Retinal pigment epithelial cell (primary cell): ENCODE data around the gene PIGO.

Experiments
- DNase-seq: peaks from one replicate; pipeline ENCODE4 v3.0.0-alpha.2; 2010; ENCODE audit warnings: low read depth
- H3K4me3 ChIP-seq: 2 replicates; pipeline ENCODE4 v1.5.1; 2011; ENCODE audit warnings: mild to moderate bottlenecking, low read length, control low read depth, moderate library complexity
- CTCF ChIP-seq: conservative IDR thresholded peaks from 2 replicates; pipeline ENCODE4 v1.5.1; 2011; ENCODE audit warnings: low read depth, low read length, control low read depth, inconsistent platforms

Gene PIGO

GRCh38 chr9:35116539-35116897 lies 20.1 kb upstream of the PIGO start:
- peak overlapping the region; percentile 87 for H3K4me3 ChIP-seq
- no peak for TF ChIP-seq CTCF
- DNase-seq = no peak

- TF ChIP-seq CTCF = no peak
- peak within 1 kb of the TSS; percentile 87 for H3K4me3 ChIP-seq
- peak; percentile 88 for DNase-seq
Measured at GRCh38 chr9:35115680-35116538, 19.5 kb upstream of the PIGO start, which contains the start of gene ATOSB. Gene ATOSB, minus strand, starts transcription at chr9:35115862. Its CDS starts 7,588 bp downstream, at chr9:35108274.

DNA sequence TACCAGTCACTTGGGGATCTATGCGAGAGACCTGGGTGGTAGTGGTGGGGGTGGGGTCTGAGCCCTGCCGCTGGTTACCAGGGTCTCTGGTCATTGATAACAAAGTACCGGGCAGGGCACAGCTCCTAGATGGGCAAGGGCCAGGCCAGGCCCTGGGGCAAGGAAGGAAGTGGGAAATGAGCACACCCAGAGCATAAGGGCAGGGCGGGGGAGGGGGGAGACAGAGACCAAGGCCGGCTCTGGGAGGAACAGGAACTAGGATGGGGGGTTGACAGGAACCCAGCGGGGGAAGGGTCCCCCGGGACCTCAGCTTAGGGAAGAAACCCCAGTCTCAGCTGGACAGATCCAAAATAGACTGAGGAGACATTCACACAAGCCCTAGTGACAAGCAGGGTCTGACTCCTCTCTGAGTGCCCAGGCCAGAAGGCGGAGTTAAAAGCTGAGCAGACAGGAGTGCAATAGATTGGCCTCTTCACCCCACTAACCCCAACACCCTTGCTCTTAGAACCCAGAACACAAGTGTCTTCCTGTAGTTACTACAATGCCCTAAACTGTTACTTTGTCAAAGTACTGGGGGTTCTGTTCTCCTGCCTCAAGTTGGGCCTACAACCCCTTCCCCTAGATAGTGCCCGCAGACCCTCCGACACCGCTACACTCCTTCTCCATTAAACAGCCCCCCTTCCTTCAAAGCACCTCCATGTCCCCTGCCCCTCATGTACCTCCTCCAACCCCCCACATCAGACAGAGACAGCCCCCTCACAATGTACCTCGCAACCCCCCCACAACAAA lies 18.6 kb upstream of the PIGO start:
- TF ChIP-seq CTCF = no peak

DNA sequence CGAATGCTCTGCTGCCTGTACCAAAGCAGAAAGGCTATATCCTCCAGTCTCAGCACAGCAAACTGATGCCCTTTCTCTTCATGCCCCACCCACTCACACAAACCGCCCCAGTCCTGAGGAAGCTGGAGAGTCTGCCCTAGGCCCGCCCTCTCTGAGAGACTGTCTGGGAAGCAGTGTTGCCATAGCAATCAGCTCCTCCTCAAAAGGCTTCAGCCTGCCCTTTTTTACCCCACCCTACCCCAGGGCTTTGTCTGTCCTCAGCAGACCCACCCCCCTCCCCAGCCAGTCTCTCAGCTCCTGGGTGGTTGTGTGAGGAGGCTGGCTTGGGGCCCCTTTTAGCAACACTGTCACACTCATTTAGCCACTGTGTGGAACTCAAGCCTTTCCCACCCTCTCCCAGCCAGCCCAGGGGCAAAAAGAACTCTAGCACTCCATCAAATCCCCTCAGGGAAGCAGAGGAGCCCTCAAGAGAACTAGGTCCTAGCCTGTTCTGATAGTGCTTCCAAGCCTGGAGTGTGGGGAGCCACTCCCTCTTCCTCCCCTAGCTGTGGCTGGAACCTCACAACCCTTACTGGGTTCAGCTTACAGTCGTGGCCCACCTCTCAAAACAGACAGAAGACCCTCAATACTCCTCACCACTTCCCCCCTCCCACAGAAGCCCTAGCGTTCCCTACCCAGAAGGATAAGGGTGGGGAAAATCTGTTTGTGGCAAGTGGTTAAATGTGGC lies 17.9 kb upstream of the PIGO start:
- DNase-seq = peak; percentile 82
- TF ChIP-seq CTCF = no peak

More for the DNA sequence above, 18.6 kb upstream of the PIGO start:
- H3K4me3 ChIP-seq = peak overlapping the region; percentile 87
- DNase-seq = no peak

GRCh38 chr9:35112257-35113020 lies 16.0 kb upstream of the PIGO start:
- TF ChIP-seq CTCF = no peak
- peak overlapping the region; percentile 44 for H3K4me3 ChIP-seq
- DNase-seq = peak; percentile 43

More for the DNA sequence above, 17.9 kb upstream of the PIGO start:
- H3K4me3 ChIP-seq = peak overlapping the region; percentile 87

DNA sequence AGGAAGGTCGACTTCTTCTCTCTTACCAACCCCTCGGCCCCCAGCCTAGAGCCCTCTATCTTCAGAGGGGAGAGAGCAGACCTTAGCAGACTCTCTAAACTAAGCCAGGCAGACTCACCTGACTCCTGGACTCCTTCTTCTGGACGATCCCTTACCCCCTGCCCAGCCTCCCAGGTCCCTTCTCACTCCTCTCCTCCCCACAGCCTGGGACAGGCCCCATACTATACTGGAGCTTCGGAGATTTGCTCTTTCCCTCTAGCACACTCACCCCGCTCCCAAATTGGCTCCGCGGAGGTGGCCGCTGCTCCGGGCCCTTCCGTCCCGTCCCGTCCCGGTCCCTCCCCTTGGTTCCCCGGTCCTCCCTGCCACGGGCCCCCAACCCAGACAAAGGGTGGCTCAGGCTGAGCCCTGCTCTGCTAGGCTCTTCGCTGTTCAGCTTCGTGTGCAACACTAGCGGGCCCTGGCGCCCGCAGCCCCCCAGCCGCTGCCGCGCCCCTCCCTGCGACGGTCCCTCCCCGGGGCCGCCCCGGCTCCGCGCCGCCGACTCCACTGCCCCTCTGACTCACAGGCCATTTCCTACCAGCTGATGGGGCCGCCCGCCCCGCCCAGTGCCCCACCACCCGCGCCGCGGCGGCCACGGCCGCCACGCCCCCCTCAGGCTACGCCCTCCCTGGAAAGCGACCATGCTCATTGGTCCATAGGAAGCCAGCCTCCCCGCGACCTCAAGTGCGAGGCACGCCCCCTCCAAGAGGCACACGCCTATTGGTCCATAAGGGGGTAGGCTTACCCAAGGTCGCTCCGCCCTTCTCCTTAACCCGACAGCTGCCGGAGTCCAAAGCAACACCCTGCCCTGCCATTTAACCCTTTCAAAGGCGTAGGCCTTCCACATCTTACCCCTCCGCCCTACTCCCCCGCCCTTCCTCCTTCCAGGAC lies 14.9 kb upstream of the PIGO start:
- H3K4me3 ChIP-seq = peak overlapping the region; percentile 88
- no peak for TF ChIP-seq CTCF
- peak; percentile 97 for DNase-seq
